Activated T-helper 1 cell treated with anti-CD3 and anti-CD28 coated beads, Interleukin-12 subunit alpha, Interleukin-12 subunit beta, Interleukin-2, Interleukin-4 antibody, amounts not matched to agents 30 ng/mL and 10 ng/mL and 1 ng/mL, durations not matched to agents 14 hours and 24 hours and 36 hours (primary cell): ENCODE measurements around the gene CCDC63. TPM values are rescaled to one million over a fixed set of nuclear protein-coding genes. Genes with fewer than 3 reads are reported as not detected.

Experiments used
- DNase-seq: peaks from one replicate; pipeline ENCODE4 v3.0.0; 2021; ENCODE audit warnings: low spot score
- H3K27ac Mint-ChIP-seq: one replicate; pipeline ENCODE4 v1.8.0; 2021; ENCODE audit warnings: mild to moderate bottlenecking, mixed read lengths
- H3K27me3 Mint-ChIP-seq: one replicate; pipeline ENCODE4 v1.8.0; 2022; ENCODE audit warnings: mild to moderate bottlenecking, moderate library complexity, mixed read lengths; ENCODE audit not compliant: insufficient read depth
- H3K36me3 Mint-ChIP-seq: one replicate; pipeline ENCODE4 v1.8.0; 2021; ENCODE audit warnings: low read depth, mixed read lengths
- H3K4me1 Mint-ChIP-seq: one replicate; pipeline ENCODE4 v1.8.0; 2021; ENCODE audit warnings: low read depth, mixed read lengths
- H3K4me3 Mint-ChIP-seq: one replicate; pipeline ENCODE4 v1.8.0; 2021; ENCODE audit warnings: mild to moderate bottlenecking, moderate library complexity, mixed read lengths
- H3K9me3 Mint-ChIP-seq: one replicate; pipeline ENCODE4 v1.8.0; 2021; ENCODE audit warnings: mixed read lengths
- intact Hi-C: fragments of 100-400 bp; cut with micrococcal nuclease; formaldehyde crosslinking; loops from one replicate; pipeline ENCODE4 v1.15.1; 2024
- total RNA-seq: library from RNA; stranded (reverse); gene quantifications from 2 replicates; pipeline ENCODE4 v1.2.3, GENCODE V29; 2022

The CCDC63 gene
- total RNA-seq, 1 donor from 2014 or later: not detected

DNA sequence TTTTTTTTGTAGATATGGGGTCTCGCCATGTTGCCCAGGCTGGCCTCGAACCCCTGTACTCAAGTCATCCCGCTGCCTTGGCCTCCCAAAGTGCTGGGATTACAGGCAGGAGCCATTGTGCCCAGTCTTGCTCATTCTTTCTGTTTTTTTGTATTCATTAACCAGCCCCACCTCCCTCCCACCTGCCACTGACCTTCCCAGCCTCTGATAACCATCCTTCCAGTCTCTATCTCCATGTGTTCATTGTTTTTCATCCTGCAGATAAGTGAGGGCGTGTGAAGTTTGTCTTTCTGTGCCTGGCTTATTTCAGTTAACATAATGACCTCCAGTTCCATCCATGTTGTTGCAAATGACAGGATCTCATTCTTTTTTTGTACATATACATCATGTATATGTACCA, 54.6 kb downstream of the CCDC63 start:
- Mint-ChIP-seq H3K9me3 (no peaks in the 10 kb centered on the region), H3K27me3 (peaks cover 9% of the 10 kb centered on the region), H3K36me3 (no peaks in the 10 kb centered on the region), H3K27ac (no peak overlapping the region), H3K4me3 (no peak overlapping the region), H3K4me1 (no peaks in the 10 kb centered on the region)
- intact Hi-C loops: no loop called here
- DNase-seq: no peak

DNA sequence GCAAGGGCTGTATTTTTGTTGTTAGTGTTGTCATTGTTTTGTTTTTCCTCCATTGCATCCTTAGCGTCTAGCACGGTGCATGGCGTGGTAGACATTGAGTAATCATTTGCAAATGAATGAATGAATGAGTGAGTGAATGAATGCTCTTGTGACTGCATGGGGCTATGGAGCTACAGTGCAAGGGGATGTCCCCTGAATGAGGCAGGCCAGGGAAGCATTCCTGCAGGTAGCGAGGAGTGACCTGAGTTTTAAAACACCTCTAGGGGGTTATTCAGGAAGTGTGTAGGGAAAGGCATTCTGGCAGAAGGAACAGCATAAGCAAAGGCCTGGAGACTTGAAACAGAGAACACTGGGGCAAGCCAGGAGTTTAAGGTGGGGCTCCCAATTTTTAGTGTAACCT, 56.7 kb downstream of the CCDC63 start:
- Mint-ChIP-seq H3K27ac (no peak overlapping the region), H3K4me3 (no peak overlapping the region), H3K9me3 (no peaks in the 10 kb centered on the region), H3K36me3 (no peaks in the 10 kb centered on the region), H3K27me3 (peaks cover 6% of the 10 kb centered on the region), H3K4me1 (no peaks in the 10 kb centered on the region)
- DNase-seq: no peak
- intact Hi-C loops: no loop called here

DNA sequence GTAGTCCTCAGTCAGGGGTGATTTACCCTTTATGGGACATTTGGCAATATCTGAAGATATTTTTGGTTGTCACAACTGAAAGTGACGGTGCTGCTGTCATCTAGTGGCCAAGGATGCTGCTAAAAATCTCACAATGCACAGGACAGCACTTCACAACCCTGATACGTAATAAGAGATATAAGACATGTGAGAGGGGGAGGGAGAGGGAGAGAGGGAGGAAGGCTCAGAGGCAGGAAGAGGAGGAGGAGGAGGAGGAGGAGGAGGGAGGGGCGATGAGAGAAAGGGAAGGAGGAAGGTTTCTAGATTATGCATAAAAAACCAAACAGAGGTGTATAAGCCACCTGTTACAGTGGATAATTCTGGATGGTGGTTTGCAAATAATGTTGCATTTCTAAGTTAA, 59.3 kb downstream of the CCDC63 start:
- Mint-ChIP-seq H3K27me3 (no peaks in the 10 kb centered on the region), H3K4me3 (no peak overlapping the region), H3K4me1 (no peaks in the 10 kb centered on the region), H3K36me3 (no peaks in the 10 kb centered on the region), H3K9me3 (no peaks in the 10 kb centered on the region), H3K27ac (no peak overlapping the region)
- DNase-seq: no peak
- intact Hi-C loops: no loop called here

DNA sequence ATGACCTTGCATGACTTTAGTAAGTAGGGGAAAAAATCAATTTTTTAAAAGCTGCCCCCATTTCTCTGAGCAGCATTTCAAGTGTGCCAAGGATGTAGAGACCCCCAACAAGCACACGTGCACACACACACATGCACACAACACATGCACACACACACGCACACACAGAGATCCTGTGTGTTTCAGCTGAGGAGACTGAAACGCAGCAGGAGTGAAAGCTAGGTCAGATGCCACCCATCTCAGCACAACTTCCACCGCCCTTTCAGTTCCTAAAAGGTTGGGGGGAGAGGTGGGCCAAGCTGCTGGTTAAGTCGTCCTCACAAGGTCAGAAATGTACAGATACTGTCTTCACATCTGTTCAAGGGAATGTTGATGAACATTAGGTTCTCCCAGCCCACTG, 59.7 kb downstream of the CCDC63 start:
- H3K4me3 Mint-ChIP-seq: no peak overlapping the region
- no peaks in the 10 kb centered on the region for H3K36me3 Mint-ChIP-seq
- DNase-seq: no peak
- H3K27me3 Mint-ChIP-seq: no peaks in the 10 kb centered on the region
- no peaks in the 10 kb centered on the region for H3K9me3 Mint-ChIP-seq
- no peak overlapping the region for H3K27ac Mint-ChIP-seq
- no peaks in the 10 kb centered on the region for H3K4me1 Mint-ChIP-seq
- intact Hi-C loops: no loop called here

DNA sequence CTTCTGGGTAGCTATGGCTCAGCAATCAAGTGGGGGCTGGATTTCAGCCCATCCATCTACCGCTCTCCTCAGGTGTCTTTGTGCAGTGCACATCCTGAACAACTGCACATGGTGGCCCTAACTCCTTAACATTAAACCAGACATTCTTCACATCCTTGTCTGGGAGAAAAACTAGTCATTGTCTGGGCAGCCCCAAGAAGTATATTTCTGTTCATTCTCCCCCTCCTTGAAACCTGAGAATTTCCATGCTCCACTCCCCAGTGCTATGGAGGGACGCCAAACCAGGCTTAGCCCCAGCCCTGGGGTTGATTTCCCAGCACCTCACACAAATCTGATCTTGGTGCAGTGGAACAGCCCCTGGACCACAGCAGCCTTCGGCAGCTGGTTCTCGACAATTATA, 60.2 kb downstream of the CCDC63 start:
- Mint-ChIP-seq H3K4me1 (no peaks in the 10 kb centered on the region), H3K36me3 (no peaks in the 10 kb centered on the region), H3K27me3 (no peaks in the 10 kb centered on the region), H3K9me3 (no peaks in the 10 kb centered on the region), H3K27ac (no peak overlapping the region), H3K4me3 (no peak overlapping the region)
- DNase-seq: no peak
- intact Hi-C loops: no loop called here

DNA sequence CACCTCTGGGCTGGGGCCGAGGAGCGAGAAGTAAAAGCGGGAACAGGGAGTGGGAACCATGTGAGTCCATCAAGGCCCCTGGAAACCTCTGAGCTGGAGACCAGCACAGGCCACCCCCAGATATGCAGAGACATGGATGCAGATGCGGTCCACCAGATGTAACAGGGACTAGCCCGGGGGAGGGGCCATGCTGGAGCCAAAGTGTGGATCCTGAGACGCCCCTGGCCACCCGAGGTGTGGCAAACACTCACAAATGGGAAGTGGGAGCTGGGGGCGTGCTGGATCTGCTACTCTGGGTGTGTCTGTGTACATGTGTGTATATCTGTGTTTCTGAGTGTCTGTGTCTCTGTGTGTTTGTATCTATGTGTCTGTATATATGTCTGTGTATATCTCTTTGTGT, 60.8 kb downstream of the CCDC63 start:
- no peak overlapping the region for H3K4me3 Mint-ChIP-seq
- no peaks in the 10 kb centered on the region for H3K9me3 Mint-ChIP-seq
- no peak for DNase-seq
- H3K36me3 Mint-ChIP-seq: no peaks in the 10 kb centered on the region
- intact Hi-C loops: no loop called here
- H3K4me1 Mint-ChIP-seq: no peaks in the 10 kb centered on the region
- no peak overlapping the region for H3K27ac Mint-ChIP-seq
- H3K27me3 Mint-ChIP-seq: no peaks in the 10 kb centered on the region

DNA sequence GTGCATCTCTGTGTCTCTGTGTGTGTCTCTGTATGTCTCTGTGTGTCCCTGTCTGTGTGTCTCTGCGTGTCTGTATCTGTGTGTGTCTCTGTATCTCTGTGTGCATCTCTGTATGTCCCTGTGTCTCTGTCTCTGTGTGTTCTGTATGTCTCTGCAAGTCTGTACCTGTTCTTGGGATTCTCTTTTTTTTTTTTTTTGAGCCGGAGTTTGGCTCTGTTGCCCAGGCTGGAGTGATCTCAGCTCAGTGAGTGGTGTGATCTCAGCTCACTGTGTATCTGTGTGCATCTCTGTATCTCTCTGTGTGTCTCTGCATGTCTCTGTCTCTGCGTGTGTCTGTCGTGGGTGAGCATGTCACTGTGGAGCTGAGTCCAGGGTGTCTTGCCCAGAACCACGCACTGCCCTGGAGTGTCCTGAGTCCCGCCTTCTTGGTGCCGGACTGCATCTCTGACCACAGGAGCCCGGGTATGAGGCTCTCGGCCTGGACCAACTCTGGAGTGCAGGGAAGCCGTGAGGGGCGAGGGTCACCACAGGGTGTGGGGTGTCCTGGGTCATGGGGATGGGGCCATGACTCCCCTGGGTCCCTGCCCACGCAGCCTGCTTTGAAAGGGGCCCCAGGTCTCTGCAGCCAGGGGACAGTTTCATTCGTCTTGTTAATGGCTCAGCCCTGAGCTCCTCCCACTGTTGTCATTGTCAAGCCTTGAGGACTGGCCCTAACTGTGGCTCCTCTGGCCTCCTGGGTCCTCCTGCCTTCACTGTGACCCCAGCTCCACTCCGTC, 61.8 kb downstream of the CCDC63 start:
- intact Hi-C loops: no loop called here
- Mint-ChIP-seq H3K9me3 (no peaks in the 10 kb centered on the region), H3K4me1 (no peaks in the 10 kb centered on the region), H3K27ac (no peak overlapping the region), H3K36me3 (no peaks in the 10 kb centered on the region), H3K27me3 (no peaks in the 10 kb centered on the region), H3K4me3 (no peak overlapping the region)
- DNase-seq: no peak

DNA sequence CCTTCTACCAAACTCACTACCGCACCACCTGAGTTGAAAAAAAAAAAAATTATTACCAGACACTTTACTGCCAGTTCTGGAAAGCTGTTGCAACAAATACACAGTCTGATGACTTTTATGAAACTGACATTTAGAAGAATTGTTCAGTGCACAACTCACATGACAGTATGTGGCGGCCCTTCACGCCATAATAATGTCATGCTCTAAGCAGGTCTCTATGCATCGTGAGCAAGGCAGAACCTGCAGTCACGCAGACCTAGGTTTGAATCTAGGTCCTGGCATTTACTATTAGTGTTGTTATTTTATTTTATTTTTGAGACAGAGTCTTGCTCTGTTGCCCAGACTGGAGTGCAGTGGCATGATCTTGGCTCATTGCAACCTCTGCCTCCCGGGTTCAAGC, 65.5 kb downstream of the CCDC63 start:
- no peaks in the 10 kb centered on the region for H3K4me1 Mint-ChIP-seq

DNA sequence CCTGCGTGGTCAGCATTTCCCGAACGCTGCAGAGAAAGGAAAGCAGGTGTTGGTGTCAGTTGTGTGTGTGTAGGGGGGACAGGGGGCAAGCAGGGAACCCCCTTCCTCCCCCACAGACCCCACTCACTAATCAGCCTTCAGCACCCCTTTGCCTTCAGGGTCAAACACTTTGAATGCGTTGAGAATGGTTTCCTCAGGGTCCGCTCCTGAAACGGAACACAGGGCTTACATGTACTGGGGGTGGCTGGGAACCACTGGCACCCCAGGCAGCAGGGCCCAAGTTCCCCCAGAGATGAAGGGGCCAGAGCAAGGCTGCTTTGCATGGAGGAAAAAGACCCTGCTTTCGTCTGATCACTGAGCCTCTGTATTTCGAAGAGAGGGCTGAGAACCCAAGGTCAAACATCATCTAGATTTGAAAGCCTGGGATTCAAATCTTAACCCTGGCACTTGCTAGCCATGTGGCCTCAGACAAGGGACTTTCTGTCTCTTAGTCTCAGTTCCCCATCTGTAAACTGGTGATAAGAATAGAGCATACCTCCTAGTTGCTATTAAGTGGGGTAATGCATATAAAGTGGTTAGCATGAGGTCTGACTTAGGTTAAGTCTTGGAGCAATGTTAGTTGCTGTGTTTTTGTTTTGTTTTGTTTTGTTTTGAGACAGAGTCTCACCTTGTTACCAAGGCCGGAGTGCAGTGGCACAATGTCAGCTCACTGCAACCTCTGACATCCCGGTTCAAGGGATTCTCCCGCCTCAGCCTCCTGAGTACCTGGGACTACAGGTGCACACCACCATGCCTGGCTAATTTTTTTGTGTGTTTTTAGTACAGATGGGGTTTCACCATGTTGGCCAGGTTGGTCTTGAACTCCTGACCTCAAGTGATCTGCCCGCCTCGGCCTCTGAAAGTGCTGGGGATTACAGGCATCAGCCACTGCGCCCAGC, 66.6 kb downstream of the CCDC63 start:
- Mint-ChIP-seq H3K4me3 (no peak overlapping the region), H3K27ac (no peak overlapping the region), H3K36me3 (no peaks in the 10 kb centered on the region), H3K9me3 (no peaks in the 10 kb centered on the region), H3K27me3 (no peaks in the 10 kb centered on the region), H3K4me1 (no peaks in the 10 kb centered on the region)
- DNase-seq: no peak
- intact Hi-C loops: no loop called here

More for the DNA sequence above, 65.5 kb downstream of the CCDC63 start:
- DNase-seq: no peak
- H3K36me3 Mint-ChIP-seq: no peaks in the 10 kb centered on the region
- no peak overlapping the region for H3K4me3 Mint-ChIP-seq
- intact Hi-C loops: no loop called here
- no peaks in the 10 kb centered on the region for H3K9me3 Mint-ChIP-seq
- H3K27me3 Mint-ChIP-seq: no peaks in the 10 kb centered on the region
- H3K27ac Mint-ChIP-seq: no peak overlapping the region

DNA sequence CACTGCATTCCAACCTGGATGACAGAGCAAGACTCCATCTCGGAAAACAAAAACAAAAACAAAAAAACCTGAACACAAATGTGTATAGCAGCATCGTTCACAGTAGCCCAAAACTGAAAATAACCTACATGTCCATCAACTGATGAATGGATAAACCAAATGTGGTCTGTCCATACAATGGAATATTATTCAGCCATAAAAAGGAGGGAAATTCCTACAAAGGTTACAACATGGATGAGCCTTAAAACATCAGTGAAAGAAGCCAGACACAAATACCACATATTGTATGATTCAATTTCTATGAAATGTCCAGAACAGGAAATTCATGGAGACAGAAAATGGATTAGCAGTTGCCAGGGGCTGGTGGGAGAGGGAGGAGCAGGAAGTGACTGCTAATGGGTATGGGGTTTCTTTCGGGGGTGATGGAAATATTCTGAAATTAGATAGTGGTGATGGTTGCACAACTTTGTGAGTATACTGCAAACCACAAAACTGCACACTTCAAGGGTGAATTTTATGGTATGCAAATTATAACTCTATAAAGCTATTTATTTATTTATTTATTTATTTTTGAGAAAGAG, 69.6 kb downstream of the CCDC63 start:
- Mint-ChIP-seq H3K4me1 (no peaks in the 10 kb centered on the region), H3K36me3 (no peaks in the 10 kb centered on the region), H3K4me3 (no peak overlapping the region), H3K27ac (no peak overlapping the region), H3K9me3 (no peaks in the 10 kb centered on the region), H3K27me3 (peaks cover 7% of the 10 kb centered on the region)
- DNase-seq: no peak
- intact Hi-C loops: no loop called here

DNA sequence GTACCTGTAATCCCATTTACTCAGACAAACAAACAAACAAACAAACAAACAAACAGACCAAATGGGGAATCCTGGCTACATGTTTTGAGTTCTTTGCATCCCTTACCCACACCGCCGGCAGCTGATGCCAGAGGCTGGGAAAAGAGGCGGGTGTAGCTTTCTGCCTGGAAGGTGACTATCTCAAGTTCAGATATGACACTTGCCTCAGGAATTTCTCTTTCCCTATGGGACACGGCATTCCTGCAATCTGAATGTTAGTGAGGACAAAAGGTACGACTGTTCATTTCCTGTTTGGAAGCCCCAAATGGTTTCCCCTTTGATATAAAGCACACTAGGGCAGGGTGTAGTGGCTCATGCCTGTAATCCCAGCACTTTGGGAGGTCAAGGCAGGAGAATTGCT, 70.7 kb downstream of the CCDC63 start:
- H3K4me1 Mint-ChIP-seq: no peaks in the 10 kb centered on the region
- DNase-seq: no peak
- intact Hi-C loops: no loop called here
- H3K9me3 Mint-ChIP-seq: no peaks in the 10 kb centered on the region
- H3K27ac Mint-ChIP-seq: no peak overlapping the region
- no peak overlapping the region for H3K4me3 Mint-ChIP-seq
- peaks cover 7% of the 10 kb centered on the region for H3K27me3 Mint-ChIP-seq
- no peaks in the 10 kb centered on the region for H3K36me3 Mint-ChIP-seq

DNA sequence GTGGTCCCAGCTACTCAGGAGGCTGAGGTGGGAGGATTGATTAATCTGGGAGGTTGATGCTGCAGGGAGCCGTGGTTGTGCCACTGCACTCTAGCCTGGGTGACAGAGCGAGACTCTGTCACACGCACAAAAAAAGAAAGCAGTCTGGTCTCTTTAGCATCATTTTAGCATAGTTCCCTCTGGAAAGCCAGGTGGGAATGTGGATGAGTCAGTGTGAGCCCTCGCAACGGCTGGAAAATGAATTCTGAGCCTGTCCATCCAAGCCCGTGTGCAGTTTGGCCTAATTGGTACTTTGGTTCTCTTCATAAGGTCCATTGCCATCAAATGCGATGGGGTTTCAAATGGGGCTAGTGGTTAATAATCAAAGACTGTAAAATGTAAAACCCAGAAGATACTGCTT, 71.2 kb downstream of the CCDC63 start:
- Mint-ChIP-seq H3K4me3 (no peak overlapping the region), H3K36me3 (no peaks in the 10 kb centered on the region), H3K9me3 (no peaks in the 10 kb centered on the region), H3K4me1 (no peaks in the 10 kb centered on the region), H3K27me3 (peaks cover 7% of the 10 kb centered on the region), H3K27ac (no peak overlapping the region)
- DNase-seq: no peak
- intact Hi-C loops: no loop called here

DNA sequence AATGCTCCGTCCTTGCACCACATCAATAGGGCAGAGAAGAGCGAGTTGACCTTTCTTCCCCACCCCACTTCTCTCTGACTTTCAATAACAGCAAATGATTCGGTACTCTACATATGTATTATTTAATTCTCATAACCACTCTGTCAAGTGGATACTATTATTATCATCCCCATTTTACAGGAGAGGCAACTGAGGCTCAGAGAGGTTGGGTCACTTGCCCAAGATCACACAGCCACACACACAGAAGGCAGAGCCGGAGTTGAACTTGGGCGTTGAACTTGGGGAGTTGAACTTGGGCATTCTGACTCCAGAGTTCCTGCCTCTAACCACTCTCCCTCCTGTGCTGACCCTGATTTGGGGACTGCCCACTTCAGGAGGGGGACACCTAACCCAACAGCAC, 72.9 kb downstream of the CCDC63 start:
- Mint-ChIP-seq H3K9me3 (no peaks in the 10 kb centered on the region), H3K27ac (no peak overlapping the region), H3K4me3 (no peak overlapping the region), H3K27me3 (peaks cover 7% of the 10 kb centered on the region), H3K4me1 (no peaks in the 10 kb centered on the region), H3K36me3 (no peaks in the 10 kb centered on the region)
- DNase-seq: no peak
- intact Hi-C loops: no loop called here
